ENCODE data around the gene PIP4K2A. TPM values are rescaled to one million over a fixed set of nuclear protein-coding genes. Genes with fewer than 3 reads are reported as not detected.

The PIP4K2A gene
- total RNA-seq, 6 experiments from 2014 or later, result 8.1 to 27.6 (median 12.0) TPM

GRCh38 chr10:22620929-22621328, 93.4 kb downstream of the PIP4K2A start:
- DNase-seq (no peak), ATAC-seq (no peak)
- 65% methylated on average over 3 of the region's 3 CpGs for WGBS (ENCODE audit: insufficient coverage, low coverage, low lambda C conversion rate, missing lambda C conversion rate)
- peaks cover 0 to 24% (median 0%) of the 10 kb centered on the region in 4 donors for H3K4me1 ChIP-seq
- intact Hi-C loops (cut with DNase I), result no loop called here
- H3K36me3 ChIP-seq, result no peaks in the 10 kb centered on the region
- H3K9me3 ChIP-seq, result no peaks in the 10 kb centered on the region
- TF ChIP-seq CTCF (IDR thresholded peaks at IDR 0.05), result no peak
- no peak for TF ChIP-seq POLR2A (IDR thresholded peaks at IDR 0.05)
- H3K27me3 ChIP-seq, result no peaks in the 10 kb centered on the region
- H3K27ac ChIP-seq, result peak overlapping the region in 1 of 3 donors; percentile 6
- H3K4me3 ChIP-seq, result no peak overlapping the region

GRCh38 chr10:22620140-22620857, 94.1 kb downstream of the PIP4K2A start:
- ATAC-seq (peak in 1 of 4 donors; percentile 8), DNase-seq (no peak)
- intact Hi-C loops (cut with DNase I), result no loop called here
- Histone ChIP-seq H3K4me3 (no peak overlapping the region), H3K9me3 (no peaks in the 10 kb centered on the region), H3K36me3 (no peaks in the 10 kb centered on the region), H3K27me3 (no peaks in the 10 kb centered on the region), H3K27ac (peak overlapping the region in 1 of 3 donors; percentile 6), H3K4me1 (peaks cover 0 to 24% (median 0%) of the 10 kb centered on the region in 4 donors)
- TF ChIP-seq POLR2A (IDR thresholded peaks at IDR 0.05) (no peak), CTCF (IDR thresholded peaks at IDR 0.05) (no peak)
- WGBS (ENCODE audit: insufficient coverage, low coverage, low lambda C conversion rate, missing lambda C conversion rate), result 53% methylated on average over 8 of the region's 8 CpGs

- no peaks in the 10 kb centered on the region for H3K36me3 ChIP-seq
- no peaks in the 10 kb centered on the region for H3K9me3 ChIP-seq
- ATAC-seq (no peak), DNase-seq (no peak)
- H3K4me3 ChIP-seq, result no peak overlapping the region
- no peak overlapping the region for H3K27ac ChIP-seq
- intact Hi-C loops (cut with DNase I), result no loop called here
- WGBS (ENCODE audit: insufficient coverage, low coverage, low lambda C conversion rate, missing lambda C conversion rate), result 6% methylated on average over 1 of the region's 2 CpGs
- TF ChIP-seq POLR2A (IDR thresholded peaks at IDR 0.05), result no peak
- TF ChIP-seq CTCF (IDR thresholded peaks at IDR 0.05), result no peak
- H3K27me3 ChIP-seq, result no peaks in the 10 kb centered on the region
- peaks cover 0 to 17% (median 0%) of the 10 kb centered on the region in 4 donors for H3K4me1 ChIP-seq
These were observed 95.3 kb downstream of the PIP4K2A start for GRCh38 chr10:22619101-22619500.

DNA sequence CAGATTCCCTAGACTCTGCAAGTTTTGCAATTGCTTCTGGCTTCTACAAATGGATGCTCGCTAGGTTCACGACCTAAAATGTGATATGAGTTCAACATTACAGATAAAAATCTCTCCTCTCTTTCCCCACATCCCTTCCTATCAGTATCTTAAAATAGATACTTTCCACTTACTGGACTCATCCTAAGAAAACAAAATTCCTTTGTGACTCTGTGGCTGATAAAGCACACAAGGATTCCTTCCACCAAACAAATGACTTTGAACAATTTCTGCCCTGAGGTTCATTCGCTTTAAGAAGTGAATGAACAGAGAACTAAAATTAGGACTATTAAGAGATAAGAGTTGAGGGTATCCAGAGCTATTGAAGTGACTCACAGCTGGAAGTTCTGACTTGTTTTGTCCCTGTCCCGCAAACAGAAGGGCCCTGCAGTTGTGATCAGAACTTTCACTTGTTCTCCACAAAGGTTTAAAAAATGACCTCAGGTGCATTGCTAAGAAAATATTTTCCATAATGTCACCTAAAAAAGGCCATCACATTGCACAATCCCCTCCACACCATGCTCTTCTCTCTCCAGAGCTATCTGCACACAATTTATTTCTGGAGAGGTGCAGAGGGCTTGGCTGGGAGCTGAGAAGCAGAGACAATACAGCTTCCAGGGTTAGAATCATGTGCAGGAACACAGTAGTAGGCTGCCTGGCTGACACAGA, 96.1 kb downstream of the PIP4K2A start:
- H3K9me3 ChIP-seq, result no peaks in the 10 kb centered on the region
- peak overlapping the region in 1 of 3 donors; percentile 19 for H3K27ac ChIP-seq
- ATAC-seq (peak; percentile 13 to 47 (median 24)), DNase-seq (no peak)
- H3K4me1 ChIP-seq, result peaks cover 0 to 12% (median 0%) of the 10 kb centered on the region in 4 donors
- no peak overlapping the region for H3K4me3 ChIP-seq
- intact Hi-C loops (cut with DNase I), result no loop called here
- H3K27me3 ChIP-seq, result no peaks in the 10 kb centered on the region
- TF ChIP-seq CTCF (IDR thresholded peaks at IDR 0.05), result no peak
- WGBS (ENCODE audit: insufficient coverage, low coverage, low lambda C conversion rate, missing lambda C conversion rate), result 45% methylated on average over 4 of the region's 4 CpGs
- no peaks in the 10 kb centered on the region for H3K36me3 ChIP-seq
